ENCODE results near the gene ATP7B. TPM values are rescaled to one million over a fixed set of nuclear protein-coding genes. Genes with fewer than 3 reads are reported as not detected.

The ATP7B gene
- total RNA-seq, 1 donor from 2014 or later: 19.3 TPM

- Mint-ChIP-seq H3K4me1 (ENCODE audit: unreplicated experiment) (peaks cover 25% of the 10 kb centered on the region), H3K4me3 (ENCODE audit: unreplicated experiment) (no peak overlapping the region), H3K9me3 (ENCODE audit: unreplicated experiment) (no peaks in the 10 kb centered on the region), H3K27me3 (ENCODE audit: unreplicated experiment) (peaks cover 3% of the 10 kb centered on the region), H3K27ac (ENCODE audit: unreplicated experiment) (no peak overlapping the region), H3K36me3 (ENCODE audit: low read depth, unreplicated experiment) (no peaks in the 10 kb centered on the region)
- DNase-seq (ENCODE audit: low spot score): no peak
- TF ChIP-seq CTCF (IDR thresholded peaks at IDR 0.05; ENCODE audit: unreplicated experiment): no peak
Measured at GRCh38 chr13:51974482-51974881, 36.8 kb downstream of the ATP7B start.

GRCh38 chr13:51971520-51972426, 39.5 kb downstream of the ATP7B start:
- Mint-ChIP-seq H3K27me3 (ENCODE audit: unreplicated experiment) (peaks cover 3% of the 10 kb centered on the region), H3K4me1 (ENCODE audit: unreplicated experiment) (peaks cover 29% of the 10 kb centered on the region), H3K9me3 (ENCODE audit: unreplicated experiment) (no peaks in the 10 kb centered on the region), H3K4me3 (ENCODE audit: unreplicated experiment) (no peak overlapping the region), H3K36me3 (ENCODE audit: low read depth, unreplicated experiment) (peaks cover 6% of the 10 kb centered on the region), H3K27ac (ENCODE audit: unreplicated experiment) (no peak overlapping the region)
- TF ChIP-seq CTCF (IDR thresholded peaks at IDR 0.05; ENCODE audit: unreplicated experiment): no peak
- no peak for DNase-seq (ENCODE audit: low spot score)

- Mint-ChIP-seq H3K4me1 (ENCODE audit: unreplicated experiment) (peaks cover 29% of the 10 kb centered on the region), H3K27me3 (ENCODE audit: unreplicated experiment) (peaks cover 3% of the 10 kb centered on the region), H3K9me3 (ENCODE audit: unreplicated experiment) (no peaks in the 10 kb centered on the region), H3K27ac (ENCODE audit: unreplicated experiment) (no peak overlapping the region), H3K36me3 (ENCODE audit: low read depth, unreplicated experiment) (peaks cover 10% of the 10 kb centered on the region), H3K4me3 (ENCODE audit: unreplicated experiment) (no peak overlapping the region)
- no peak for DNase-seq (ENCODE audit: low spot score)
- no peak for TF ChIP-seq CTCF (IDR thresholded peaks at IDR 0.05; ENCODE audit: unreplicated experiment)
Measured at GRCh38 chr13:51970349-51970748, 40.9 kb downstream of the ATP7B start.

GRCh38 chr13:51967482-51968446, 43.5 kb downstream of the ATP7B start:
- H3K4me3 Mint-ChIP-seq (ENCODE audit: unreplicated experiment): no peak overlapping the region

More at GRCh38 chr13:51967482-51968446, 43.5 kb downstream of the ATP7B start:
- DNase-seq (ENCODE audit: low spot score): no peak
- no peak for TF ChIP-seq CTCF (IDR thresholded peaks at IDR 0.05; ENCODE audit: unreplicated experiment)
- H3K36me3 Mint-ChIP-seq (ENCODE audit: low read depth, unreplicated experiment): peaks cover 10% of the 10 kb centered on the region
- no peak overlapping the region for H3K27ac Mint-ChIP-seq (ENCODE audit: unreplicated experiment)
- H3K4me1 Mint-ChIP-seq (ENCODE audit: unreplicated experiment): peaks cover 29% of the 10 kb centered on the region
- no peaks in the 10 kb centered on the region for H3K9me3 Mint-ChIP-seq (ENCODE audit: unreplicated experiment)
- H3K27me3 Mint-ChIP-seq (ENCODE audit: unreplicated experiment): peaks cover 5% of the 10 kb centered on the region

All from endothelial cell (in vitro differentiated cells).